Liver (tissue), 9 donors: Measurements from ENCODE around the gene SAMD8. TPM values are rescaled to one million over a fixed set of nuclear protein-coding genes. Genes with fewer than 3 reads are reported as not detected.
"Not testable (repeated sequence)": the region's sequence is repeated elsewhere in the genome, so short reads cannot be mapped to it uniquely, and the experiment has no call there.

Experiments
- DNase-seq: peaks from one replicate; pipeline ENCODE4 v3.0.0-alpha.2; 2017; ENCODE audit warnings: low spot score
- H3K27ac ChIP-seq, 2 donors: one replicate each; pipeline ENCODE4 v1.7.0; 2013; ENCODE audit warnings: inconsistent platforms in 2 of 2, low read length in 2 of 2, control low read depth in 1 of 2, low read depth in 1 of 2, mild to moderate bottlenecking in 1 of 2
- H3K27me3 ChIP-seq, 4 donors: one replicate each; pipeline versions ENCODE4 v1.6.1 to v1.7.0; 2013; ENCODE audit warnings: low read length in 3 of 4, inconsistent platforms in 1 of 4, mild to moderate bottlenecking in 1 of 4, moderate library complexity in 1 of 4; ENCODE audit not compliant: control insufficient read depth in 4 of 4, insufficient read depth in 4 of 4
- H3K36me3 ChIP-seq, 4 donors: one replicate each; pipeline versions ENCODE4 v1.6.1 to v1.7.0; 2013; ENCODE audit warnings: low read length in 3 of 4, mild to moderate bottlenecking in 3 of 4, low read depth in 1 of 4, moderate library complexity in 1 of 4; ENCODE audit not compliant: control insufficient read depth in 4 of 4, insufficient read depth in 3 of 4
- H3K4me1 ChIP-seq, 4 donors: one replicate each; pipeline versions ENCODE4 v1.6.1 to v1.7.0; 2013; ENCODE audit warnings: low read length in 3 of 4, mild to moderate bottlenecking in 3 of 4, moderate library complexity in 1 of 4; ENCODE audit not compliant: control insufficient read depth in 4 of 4, insufficient read depth in 4 of 4
- H3K4me3 ChIP-seq, 3 donors: one replicate each; pipeline versions ENCODE4 v1.6.1 to v1.7.0; 2013; ENCODE audit warnings: low read length in 3 of 3, control low read depth in 1 of 3, low read depth in 1 of 3, mild to moderate bottlenecking in 1 of 3
- H3K9ac ChIP-seq, 2 donors: one replicate each; pipeline ENCODE4 v1.7.0; 2013; ENCODE audit warnings: low read length in 2 of 2, mild to moderate bottlenecking in 2 of 2, moderate library complexity in 2 of 2, control low read depth in 1 of 2, low read depth in 1 of 2
- H3K9me3 ChIP-seq, 4 donors: one replicate each; pipeline versions ENCODE4 v1.6.1 to v1.7.0; 2013; ENCODE audit warnings: low read length in 3 of 4; ENCODE audit not compliant: control insufficient read depth in 4 of 4
- EGR1 ChIP-seq, 2 donors: IDR thresholded peaks; 2 replicates each; pipeline ENCODE4 v1.6.1; 2016 to 2018; ENCODE audit warnings: antibody characterized with exemption in 2 of 2, low read depth in 2 of 2
- FOXA1 ChIP-seq: IDR thresholded peaks from 2 replicates; pipeline ENCODE4 v1.6.1; 2016; ENCODE audit warnings: antibody characterized with exemption
- FOXA2 ChIP-seq: IDR thresholded peaks from 2 replicates; pipeline ENCODE4 v1.6.1; 2016; ENCODE audit warnings: antibody characterized with exemption
- GABPA ChIP-seq, 2 donors: IDR thresholded peaks in 1 of 2; conservative IDR thresholded peaks in 1 of 2; 2 replicates each; pipeline ENCODE4 v1.6.1; 2016; ENCODE audit warnings: antibody characterized with exemption in 2 of 2, mild to moderate bottlenecking in 1 of 2, moderate library complexity in 1 of 2
- HNF4A ChIP-seq, 2 donors: conservative IDR thresholded peaks; 2 replicates each; pipeline ENCODE4 v1.6.1; 2016; ENCODE audit warnings: antibody characterized with exemption in 2 of 2, mild to moderate bottlenecking in 2 of 2
- HNF4G ChIP-seq: IDR thresholded peaks from 2 replicates; pipeline ENCODE4 v1.6.1; 2016; ENCODE audit warnings: antibody characterized with exemption
- JUND ChIP-seq, 2 donors: IDR thresholded peaks; 2 replicates each; pipeline ENCODE4 v1.6.1; 2016; ENCODE audit warnings: antibody characterized with exemption in 2 of 2
- RAD21 ChIP-seq, 2 donors: IDR thresholded peaks; 2 replicates each; pipeline ENCODE4 v1.6.1; 2016; ENCODE audit warnings: antibody characterized with exemption in 2 of 2, mild to moderate bottlenecking in 2 of 2
- REST ChIP-seq: IDR thresholded peaks from 2 replicates; pipeline ENCODE4 v1.6.1; 2016; ENCODE audit warnings: antibody characterized with exemption, mild to moderate bottlenecking
- SP1 ChIP-seq: IDR thresholded peaks from 2 replicates; pipeline ENCODE4 v1.6.1; 2018; ENCODE audit warnings: antibody characterized with exemption, mild to moderate bottlenecking
- TAF1 ChIP-seq: conservative IDR thresholded peaks from 2 replicates; pipeline ENCODE4 v1.6.1; 2016; ENCODE audit warnings: antibody characterized with exemption, mild to moderate bottlenecking
- YY1 ChIP-seq: IDR thresholded peaks from 2 replicates; pipeline ENCODE4 v1.6.1; 2016; ENCODE audit warnings: antibody characterized with exemption, mild to moderate bottlenecking
- ZBTB33 ChIP-seq: IDR thresholded peaks from 2 replicates; pipeline ENCODE4 v1.6.1; 2016; ENCODE audit warnings: antibody characterized with exemption
- WGBS: extraction: QIAGEN DNeasy Blood & Tissue Kit; methylation state at CpG from one replicate; pipeline ENCODE4 v1.1.7; 2013; 5-methylcytosine and 5-hydroxymethylcytosine counted together
- polyA plus RNA-seq, 2 donors: library from polyadenylated mRNA; stranded (reverse) in 1 of 2; unstranded in 1 of 2; fragments of 200-250 nt in 1 of 2; fragments of >200 nt in 1 of 2; fragmentation: Nextera tagmentation in 1 of 2; extraction: Ambion mirVana in 1 of 2; gene quantifications; one replicate each; pipeline versions ENCODE4 v1.2.1 to v1.2.3, GENCODE V29; 2013 to 2015
- total RNA-seq, 2 donors: library from RNA; depleted of rRNA; stranded (reverse); fragments of >200 nt; gene quantifications; one replicate each; pipeline ENCODE4 v1.2.3, GENCODE V29; 2014
- TF ChIP-seq, protein P1 (sequence below): fragments of 150-350 bp; IDR thresholded peaks from 2 replicates; pipeline ENCODE4 v1.5.1; 2017; ENCODE audit warnings: improper control_type of control experiment, low read depth, low read length; ENCODE audit not compliant: missing input control
- donor health status: healthy.
- donor health status: healthy.
- donor health status: healthy.
- donor health status: healthy.
- donor health status: healthy.

Gene SAMD8
- total and polyA plus RNA-seq, 4 donors: 2.8 to 10.3 (median 4.1) TPM

GRCh38 chr10:75203724-75204123 lies 92.3 kb downstream of the SAMD8 start:
- DNase-seq: no peak
- Histone ChIP-seq H3K36me3 (no peaks in the 10 kb centered on the region), H3K4me3 (no peak overlapping the region), H3K9me3 (no peaks in the 10 kb centered on the region), H3K27ac (no peak overlapping the region), H3K4me1 (no peaks in the 10 kb centered on the region), H3K9ac (no peak overlapping the region), H3K27me3 (no peaks in the 10 kb centered on the region)
- no peak for TF ChIP-seq ZBTB33
- no peak for TF ChIP-seq YY1
- TF ChIP-seq GABPA (IDR thresholded peaks at IDR 0.05 in 1 of 2, conservative IDR thresholded peaks at IDR 0.05 in 1 of 2): no peak
- TF ChIP-seq EGR1 (IDR thresholded peaks at IDR 0.05; ENCODE audit: low read depth in 2 of 2): no peak
- no peak for TF ChIP-seq FOXA1
- no peak for TF ChIP-seq SP1
- TF ChIP-seq FOXA2: no peak
- TF ChIP-seq REST: no peak
- TF ChIP-seq JUND (IDR thresholded peaks at IDR 0.05): no peak
- TF ChIP-seq HNF4A (conservative IDR thresholded peaks at IDR 0.05): no peak
- TF ChIP-seq RAD21 (IDR thresholded peaks at IDR 0.05): no peak
- TF ChIP-seq, protein P1, sequence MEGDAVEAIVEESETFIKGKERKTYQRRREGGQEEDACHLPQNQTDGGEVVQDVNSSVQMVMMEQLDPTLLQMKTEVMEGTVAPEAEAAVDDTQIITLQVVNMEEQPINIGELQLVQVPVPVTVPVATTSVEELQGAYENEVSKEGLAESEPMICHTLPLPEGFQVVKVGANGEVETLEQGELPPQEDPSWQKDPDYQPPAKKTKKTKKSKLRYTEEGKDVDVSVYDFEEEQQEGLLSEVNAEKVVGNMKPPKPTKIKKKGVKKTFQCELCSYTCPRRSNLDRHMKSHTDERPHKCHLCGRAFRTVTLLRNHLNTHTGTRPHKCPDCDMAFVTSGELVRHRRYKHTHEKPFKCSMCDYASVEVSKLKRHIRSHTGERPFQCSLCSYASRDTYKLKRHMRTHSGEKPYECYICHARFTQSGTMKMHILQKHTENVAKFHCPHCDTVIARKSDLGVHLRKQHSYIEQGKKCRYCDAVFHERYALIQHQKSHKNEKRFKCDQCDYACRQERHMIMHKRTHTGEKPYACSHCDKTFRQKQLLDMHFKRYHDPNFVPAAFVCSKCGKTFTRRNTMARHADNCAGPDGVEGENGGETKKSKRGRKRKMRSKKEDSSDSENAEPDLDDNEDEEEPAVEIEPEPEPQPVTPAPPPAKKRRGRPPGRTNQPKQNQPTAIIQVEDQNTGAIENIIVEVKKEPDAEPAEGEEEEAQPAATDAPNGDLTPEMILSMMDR: no peak
- WGBS: 96% methylated on average over 5 of the region's 5 CpGs

DNA sequence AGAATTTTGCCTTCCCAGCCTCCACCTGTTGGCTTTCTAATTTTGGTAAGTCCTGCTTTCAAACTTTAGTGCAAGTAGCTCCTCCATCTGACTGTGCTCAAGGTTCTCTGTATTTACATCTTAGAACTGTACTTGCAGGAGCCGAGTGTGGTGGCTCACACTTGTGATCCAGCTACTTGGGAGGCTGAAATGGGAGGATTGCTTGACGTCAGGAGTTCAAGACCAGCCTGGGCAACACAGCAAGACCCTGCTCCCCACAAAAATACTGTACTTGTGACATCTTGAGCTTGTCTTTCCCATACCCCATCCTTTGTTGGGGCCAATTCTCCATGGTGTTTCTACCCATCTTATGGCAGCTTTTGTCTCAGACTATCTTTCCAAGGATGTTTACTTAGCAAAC lies 94.5 kb downstream of the SAMD8 start:
- Histone ChIP-seq H3K36me3 (no peaks in the 10 kb centered on the region), H3K9me3 (no peaks in the 10 kb centered on the region), H3K9ac (no peak overlapping the region), H3K27ac (no peak overlapping the region), H3K4me3 (no peak overlapping the region), H3K4me1 (peaks cover 0 to 6% (median 3%) of the 10 kb centered on the region in 4 donors), H3K27me3 (no peaks in the 10 kb centered on the region)
- no peak for DNase-seq
- TF ChIP-seq FOXA1 (no peak), JUND (IDR thresholded peaks at IDR 0.05) (no peak), FOXA2 (no peak), GABPA (IDR thresholded peaks at IDR 0.05 in 1 of 2, conservative IDR thresholded peaks at IDR 0.05 in 1 of 2) (no peak), REST (no peak), ZBTB33 (no peak), HNF4G (no peak), TAF1 (no peak)
- WGBS: 94% methylated on average over 2 of the region's 2 CpGs

- not testable (repeated sequence) for H3K36me3 ChIP-seq, H3K9me3 ChIP-seq, DNase-seq, H3K9ac ChIP-seq, H3K27ac ChIP-seq, H3K4me1 ChIP-seq, H3K4me3 ChIP-seq, H3K27me3 ChIP-seq
- WGBS: 96% methylated on average over 14 of the region's 14 CpGs
These were observed 95.2 kb downstream of the SAMD8 start for GRCh38 chr10:75206638-75207037.
